ENCODE data around the gene OTUB2. TPM values are rescaled to one million over a fixed set of nuclear protein-coding genes. Genes with fewer than 3 reads are reported as not detected.

OTUB2 gene
- total RNA-seq, 1 donor: 0.10 TPM

DNA sequence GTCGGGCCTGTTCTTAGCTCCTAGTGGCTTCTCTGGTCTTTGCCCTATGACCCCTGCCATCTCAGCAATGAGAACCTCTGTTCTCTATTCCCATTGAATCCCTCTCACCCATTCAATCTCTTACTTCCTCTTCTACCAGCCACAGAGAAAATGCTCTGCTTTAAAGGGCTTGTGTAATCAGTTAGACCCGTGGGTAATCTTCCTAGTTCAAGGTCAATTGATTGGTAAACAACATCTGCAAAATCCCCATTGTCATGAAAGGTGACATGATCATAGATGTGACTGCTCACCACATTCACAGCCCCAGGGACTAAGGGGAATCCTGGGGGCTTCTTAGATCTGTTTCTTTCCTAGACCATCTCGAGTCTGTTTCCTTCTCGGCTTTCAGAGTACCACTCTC is 36.2 kb upstream of the OTUB2 start:
- Histone ChIP-seq H3K9me3 (ENCODE audit: low read depth, low read length) (no peaks in the 10 kb centered on the region), H3K27me3 (ENCODE audit: insufficient read depth, low read length) (no peaks in the 10 kb centered on the region), H3K4me3 (ENCODE audit: low read length) (no peak overlapping the region), H3K4me1 (ENCODE audit: insufficient read depth, low read length) (no peaks in the 10 kb centered on the region)

DNA sequence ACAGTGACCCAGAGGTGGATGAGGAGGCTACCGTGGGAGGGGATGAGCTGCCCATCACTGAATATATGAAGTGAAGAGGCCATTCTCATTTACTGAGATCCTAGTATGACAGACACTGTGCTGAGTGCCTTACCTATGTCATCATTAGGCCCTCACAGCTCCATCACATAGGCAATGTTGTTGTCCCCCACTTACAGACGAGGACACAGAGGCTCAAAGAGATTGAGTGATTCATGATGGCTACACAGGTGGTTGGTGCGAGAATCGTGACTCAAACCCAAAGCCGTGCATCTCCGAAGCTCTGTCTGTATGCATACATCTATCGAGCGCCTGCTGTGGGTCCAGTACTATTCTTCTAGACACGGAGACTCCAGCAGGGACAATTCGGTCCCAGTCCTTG is 34.9 kb upstream of the OTUB2 start:
- H3K4me3 ChIP-seq (ENCODE audit: low read length): no peak overlapping the region
- no peaks in the 10 kb centered on the region for H3K27me3 ChIP-seq (ENCODE audit: insufficient read depth, low read length)
- no peaks in the 10 kb centered on the region for H3K4me1 ChIP-seq (ENCODE audit: insufficient read depth, low read length)
- no peaks in the 10 kb centered on the region for H3K9me3 ChIP-seq (ENCODE audit: low read depth, low read length)

DNA sequence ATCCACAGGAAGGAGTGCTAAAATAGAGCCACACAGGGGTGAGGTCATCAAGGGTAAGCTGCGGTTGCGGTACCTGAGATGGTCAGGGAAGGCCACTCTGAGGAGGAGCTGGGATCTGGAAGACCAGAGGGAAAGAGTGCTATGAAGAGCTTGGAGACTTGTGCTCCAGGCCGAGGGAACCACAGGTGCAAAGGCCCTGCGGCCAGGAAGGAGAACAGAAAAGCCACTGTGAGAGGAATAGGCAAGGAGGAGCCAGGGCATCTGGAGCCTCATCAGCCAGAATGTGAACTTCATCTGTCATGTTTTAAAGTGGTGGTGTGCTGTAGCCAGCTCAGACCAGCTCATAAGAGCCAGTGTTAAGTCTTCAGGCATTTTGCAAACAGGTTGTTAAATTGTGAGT is 34.5 kb upstream of the OTUB2 start:
- Histone ChIP-seq H3K27me3 (ENCODE audit: insufficient read depth, low read length) (no peaks in the 10 kb centered on the region), H3K4me1 (ENCODE audit: insufficient read depth, low read length) (no peaks in the 10 kb centered on the region), H3K9me3 (ENCODE audit: low read depth, low read length) (no peaks in the 10 kb centered on the region)

GRCh38 chr14:93993382-93993781 is 32.8 kb upstream of the OTUB2 start:
- no peaks in the 10 kb centered on the region for H3K4me1 ChIP-seq (ENCODE audit: insufficient read depth, low read length)
- H3K4me3 ChIP-seq (ENCODE audit: low read length): no peak overlapping the region
- no peaks in the 10 kb centered on the region for H3K27me3 ChIP-seq (ENCODE audit: insufficient read depth, low read length)
- no peaks in the 10 kb centered on the region for H3K9me3 ChIP-seq (ENCODE audit: low read depth, low read length)

More for the DNA sequence above, 34.5 kb upstream of the OTUB2 start:
- H3K4me3 ChIP-seq (ENCODE audit: low read length): no peak overlapping the region

DNA sequence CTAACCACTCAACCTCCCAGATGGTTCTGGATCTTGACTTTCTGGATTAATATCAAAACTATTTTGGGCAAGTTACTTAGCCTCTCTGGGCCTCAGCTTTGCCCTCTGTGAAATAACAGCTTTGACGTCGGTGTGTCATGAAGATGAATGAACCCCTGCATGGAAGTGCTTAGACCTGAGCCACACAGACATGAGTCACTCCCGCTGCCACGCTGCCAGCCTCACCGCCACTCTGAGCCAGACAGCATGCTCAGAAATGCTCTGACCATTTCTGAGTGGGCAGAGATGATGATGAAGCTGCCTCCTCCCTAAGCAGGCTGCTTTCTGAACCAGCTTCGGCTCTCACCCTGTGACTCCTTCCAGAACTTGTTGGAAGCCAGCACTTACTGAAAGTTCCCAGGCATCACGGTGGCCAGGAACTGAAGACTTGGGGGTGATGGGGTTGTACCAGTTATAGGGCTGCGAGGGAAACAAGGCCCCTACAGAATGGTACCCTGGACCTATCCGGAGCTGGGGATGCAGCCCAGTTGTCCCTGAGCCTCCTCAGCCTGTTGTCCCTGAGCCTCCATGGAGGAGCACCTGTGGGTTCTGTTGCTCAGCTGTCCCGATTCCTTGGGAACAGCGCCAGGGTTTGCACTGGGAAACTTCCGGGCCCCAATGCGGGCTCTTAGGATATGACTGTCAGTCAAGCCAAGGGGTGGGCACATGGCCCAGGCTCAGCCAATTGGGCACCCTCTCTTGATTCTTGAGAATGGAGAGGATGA is 31.0 kb upstream of the OTUB2 start:
- no peaks in the 10 kb centered on the region for H3K4me1 ChIP-seq (ENCODE audit: insufficient read depth, low read length)
- H3K27me3 ChIP-seq (ENCODE audit: insufficient read depth, low read length): no peaks in the 10 kb centered on the region
- no peaks in the 10 kb centered on the region for H3K9me3 ChIP-seq (ENCODE audit: low read depth, low read length)
- no peak overlapping the region for H3K4me3 ChIP-seq (ENCODE audit: low read length)

- Histone ChIP-seq H3K9me3 (ENCODE audit: low read depth, low read length) (no peaks in the 10 kb centered on the region), H3K4me1 (ENCODE audit: insufficient read depth, low read length) (no peaks in the 10 kb centered on the region), H3K4me3 (ENCODE audit: low read length) (no peak overlapping the region), H3K27me3 (ENCODE audit: insufficient read depth, low read length) (no peaks in the 10 kb centered on the region)
Observed at GRCh38 chr14:93996130-93996695, 29.9 kb upstream of the OTUB2 start.

- Histone ChIP-seq H3K4me1 (ENCODE audit: insufficient read depth, low read length) (peaks cover 6% of the 10 kb centered on the region), H3K9me3 (ENCODE audit: low read depth, low read length) (no peaks in the 10 kb centered on the region), H3K27me3 (ENCODE audit: insufficient read depth, low read length) (no peaks in the 10 kb centered on the region)
Observed at GRCh38 chr14:93997082-93997481, 29.1 kb upstream of the OTUB2 start, which contains the start of gene CCDC197. TSS of gene CCDC197 (plus strand) at chr14:93997301. CDS start at chr14:93998132, 831 bp downstream.

GRCh38 chr14:93997916-93998870 is 27.9 kb upstream of the OTUB2 start:
- Histone ChIP-seq H3K4me3 (ENCODE audit: low read length) (no peak overlapping the region), H3K27me3 (ENCODE audit: insufficient read depth, low read length) (no peaks in the 10 kb centered on the region), H3K9me3 (ENCODE audit: low read depth, low read length) (no peaks in the 10 kb centered on the region), H3K4me1 (ENCODE audit: insufficient read depth, low read length) (peaks cover 6% of the 10 kb centered on the region)

More at GRCh38 chr14:93997082-93997481, 29.1 kb upstream of the OTUB2 start, which contains the start of gene CCDC197:
- no peak within 1 kb of the TSS for H3K4me3 ChIP-seq (ENCODE audit: low read length)

DNA sequence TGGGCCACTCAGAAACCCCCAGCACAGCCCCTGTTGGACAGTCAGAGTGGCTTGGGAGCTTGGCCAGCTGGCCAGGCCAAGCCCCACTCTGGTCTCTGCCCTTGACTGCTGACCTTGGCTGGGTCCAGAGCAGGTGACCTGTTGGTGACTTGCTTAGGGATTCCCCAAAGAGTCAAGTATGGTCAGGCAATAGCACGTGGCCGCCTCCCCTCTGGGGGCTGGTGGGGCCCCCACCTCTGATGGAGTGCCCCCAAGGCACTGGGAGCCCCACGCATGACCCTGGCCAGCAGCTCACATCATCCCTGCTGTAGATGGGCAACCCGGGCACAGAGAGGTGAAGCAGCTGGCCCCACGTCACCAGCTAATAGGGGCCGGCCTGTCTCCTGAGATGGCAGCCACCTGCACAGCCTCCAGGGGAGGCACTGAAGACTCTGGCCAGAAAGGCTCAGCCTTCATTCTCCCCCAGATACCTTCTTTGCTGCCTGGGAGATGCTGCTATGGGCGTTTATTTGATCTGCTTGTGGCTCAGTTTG is 27.2 kb upstream of the OTUB2 start:
- Histone ChIP-seq H3K4me3 (ENCODE audit: low read length) (no peak overlapping the region), H3K27me3 (ENCODE audit: insufficient read depth, low read length) (no peaks in the 10 kb centered on the region), H3K9me3 (ENCODE audit: low read depth, low read length) (no peaks in the 10 kb centered on the region), H3K4me1 (ENCODE audit: insufficient read depth, low read length) (peaks cover 6% of the 10 kb centered on the region)

DNA sequence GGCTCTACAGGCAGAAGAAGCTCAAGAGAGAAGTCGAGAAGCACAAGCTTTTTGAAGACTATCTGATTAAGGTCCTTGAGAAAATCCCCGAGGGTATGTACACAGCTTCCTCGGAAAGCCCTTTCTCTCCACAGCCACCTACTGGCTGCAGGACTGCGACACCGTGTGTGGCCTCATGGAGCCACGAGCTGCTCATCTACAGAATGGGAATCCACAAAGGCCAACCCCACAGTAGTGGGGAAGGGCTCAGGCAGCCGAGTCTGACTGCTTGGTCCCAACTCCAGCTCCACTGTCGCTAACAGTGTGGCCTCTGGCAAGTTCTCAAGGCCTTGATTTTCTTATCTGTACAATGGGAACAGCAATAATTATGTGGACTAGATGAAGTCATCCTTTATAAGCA is 26.6 kb upstream of the OTUB2 start:
- Histone ChIP-seq H3K9me3 (ENCODE audit: low read depth, low read length) (no peaks in the 10 kb centered on the region), H3K4me3 (ENCODE audit: low read length) (no peak overlapping the region), H3K27me3 (ENCODE audit: insufficient read depth, low read length) (no peaks in the 10 kb centered on the region), H3K4me1 (ENCODE audit: insufficient read depth, low read length) (peaks cover 6% of the 10 kb centered on the region)

DNA sequence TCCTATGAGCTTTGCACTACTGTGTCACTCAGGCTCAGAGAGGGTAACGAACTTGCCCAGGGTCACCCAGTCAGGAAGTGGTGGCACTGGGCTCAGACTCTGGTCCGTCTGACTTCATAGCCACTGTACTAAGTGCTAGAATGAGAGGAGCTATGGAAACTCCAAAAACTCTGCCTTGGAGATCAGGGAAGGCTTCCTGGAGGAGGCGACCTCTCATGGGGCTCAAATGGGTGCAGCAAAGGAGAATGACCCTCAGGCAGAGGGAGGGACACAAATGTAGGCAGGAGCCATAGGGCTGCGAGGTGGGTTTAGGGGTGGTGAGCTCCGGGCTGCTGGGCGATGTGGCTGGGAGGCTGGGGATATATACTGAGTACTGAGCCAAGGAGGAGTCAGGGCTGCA is 25.9 kb upstream of the OTUB2 start:
- Histone ChIP-seq H3K4me3 (ENCODE audit: low read length) (no peak overlapping the region), H3K4me1 (ENCODE audit: insufficient read depth, low read length) (peaks cover 6% of the 10 kb centered on the region), H3K9me3 (ENCODE audit: low read depth, low read length) (no peaks in the 10 kb centered on the region), H3K27me3 (ENCODE audit: insufficient read depth, low read length) (no peaks in the 10 kb centered on the region)

DNA sequence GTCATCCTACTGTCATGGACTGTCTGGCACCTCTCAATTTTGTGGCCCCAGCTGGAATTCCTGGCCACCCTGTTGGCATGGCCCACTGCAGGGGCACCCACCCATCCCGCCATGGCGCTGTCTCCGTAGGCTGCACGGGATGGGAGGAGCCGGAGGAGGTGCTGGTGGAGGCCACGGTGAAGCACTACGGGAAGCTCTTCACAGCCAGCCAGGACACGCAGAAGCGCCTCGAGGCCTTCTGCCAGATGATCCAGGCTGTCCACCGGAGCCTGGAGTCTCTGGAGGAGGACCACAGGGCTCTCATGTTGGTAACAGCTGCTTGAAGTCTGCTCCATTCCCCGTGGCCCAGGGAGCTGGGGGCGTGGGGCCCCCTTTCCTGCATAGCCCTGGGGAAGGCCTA is 25.1 kb upstream of the OTUB2 start:
- H3K4me3 ChIP-seq (ENCODE audit: low read length): no peak overlapping the region
- H3K9me3 ChIP-seq (ENCODE audit: low read depth, low read length): no peaks in the 10 kb centered on the region
- H3K27me3 ChIP-seq (ENCODE audit: insufficient read depth, low read length): peaks cover 3% of the 10 kb centered on the region
- peaks cover 6% of the 10 kb centered on the region for H3K4me1 ChIP-seq (ENCODE audit: insufficient read depth, low read length)

DNA sequence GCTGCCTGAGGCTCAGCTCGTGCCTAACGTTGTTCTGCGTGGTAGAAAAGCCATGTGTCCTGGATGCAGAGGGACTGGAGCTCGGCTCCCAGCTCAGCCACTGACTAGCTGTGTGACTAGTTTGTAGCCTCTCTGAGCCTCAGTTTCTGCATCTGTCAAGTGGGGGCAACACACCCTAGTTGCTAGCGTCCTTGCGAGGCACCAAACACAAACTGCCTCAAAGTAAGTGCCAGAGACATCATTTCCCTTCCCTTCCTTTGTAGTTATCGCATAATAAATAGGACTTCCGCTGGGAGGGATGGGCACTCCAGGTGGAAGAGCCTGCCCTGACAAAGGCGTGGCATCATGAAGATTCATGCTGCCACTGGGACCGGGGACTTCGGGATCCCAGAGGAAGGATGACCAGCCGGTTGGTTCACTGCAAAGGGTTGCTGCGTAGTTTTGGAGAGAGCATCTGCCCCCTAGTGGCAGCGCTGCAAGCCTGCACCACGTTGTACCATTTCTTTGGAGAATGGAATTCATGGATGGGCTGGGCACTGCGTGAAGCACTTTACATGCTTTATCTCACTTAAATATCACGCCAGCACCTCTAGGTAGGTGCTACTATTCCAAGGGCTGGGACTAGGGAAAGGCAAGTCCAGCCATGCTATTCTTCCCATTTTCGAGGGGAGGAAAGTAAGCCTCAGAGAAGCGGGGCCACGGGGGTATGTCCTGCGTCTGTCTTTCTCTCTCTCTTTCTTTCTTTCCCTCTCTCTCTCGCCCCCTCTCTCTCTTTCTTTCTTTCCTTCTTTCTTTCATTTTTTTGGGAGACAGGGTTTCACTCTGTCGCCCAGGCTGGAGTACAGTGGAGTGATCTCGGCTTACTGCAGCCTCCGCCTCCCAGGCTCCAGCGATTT is 24.4 kb upstream of the OTUB2 start:
- H3K4me1 ChIP-seq (ENCODE audit: insufficient read depth, low read length): peaks cover 6% of the 10 kb centered on the region
- no peak overlapping the region for H3K4me3 ChIP-seq (ENCODE audit: low read length)
- no peaks in the 10 kb centered on the region for H3K9me3 ChIP-seq (ENCODE audit: low read depth, low read length)
- H3K27me3 ChIP-seq (ENCODE audit: insufficient read depth, low read length): peaks cover 3% of the 10 kb centered on the region

DNA sequence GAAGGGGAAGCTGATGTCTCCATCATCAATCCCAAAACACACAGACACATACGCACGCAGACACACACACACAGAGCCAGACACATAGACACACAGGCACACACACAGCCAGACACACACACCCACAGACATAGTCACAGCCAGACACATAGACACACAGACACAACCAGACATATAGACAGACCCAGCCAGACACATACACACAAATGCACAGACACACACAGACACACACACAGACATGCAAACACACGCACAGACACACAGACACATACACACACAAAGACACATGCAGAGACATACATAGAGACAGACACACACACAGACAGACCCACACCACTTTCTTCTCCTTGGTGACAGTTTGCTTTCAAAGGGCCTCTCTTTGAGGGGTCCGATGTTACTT is 22.7 kb upstream of the OTUB2 start:
- Histone ChIP-seq H3K4me3 (ENCODE audit: low read length) (no peak overlapping the region), H3K27me3 (ENCODE audit: insufficient read depth, low read length) (peaks cover 3% of the 10 kb centered on the region), H3K4me1 (ENCODE audit: insufficient read depth, low read length) (peaks cover 6% of the 10 kb centered on the region), H3K9me3 (ENCODE audit: low read depth, low read length) (no peaks in the 10 kb centered on the region)
